Left lung (tissue), 10 donors: Measurements from ENCODE around the gene RPL11. TPM values are rescaled to one million over a fixed set of nuclear protein-coding genes. Genes with fewer than 3 reads are reported as not detected.

ENCODE experiments used
- ATAC-seq: fragments of 200-7000 bp; cut with Tn5 transposase; one replicate; pipeline ENCODE4 v1.9.1; 2020; ENCODE audit warnings: moderate library complexity
- DNase-seq, 4 donors: peaks; one replicate each; pipeline ENCODE4 v3.0.0-alpha.2; 2013 to 2020
- H3K27ac ChIP-seq, 2 donors: fragments of 200-600 bp; sonication (generic) in 1 of 2; one replicate each; pipeline versions ENCODE4 v1.5.0 to v1.8.0; 2020 to 2021
- H3K27me3 ChIP-seq, 2 donors: fragments of 200-600 bp; sonication (generic) in 1 of 2; one replicate each; pipeline versions ENCODE4 v1.5.0 to v1.8.0; 2020 to 2021
- H3K36me3 ChIP-seq, 2 donors: fragments of 200-600 bp; sonication (generic) in 1 of 2; one replicate each; pipeline versions ENCODE4 v1.5.0 to v1.8.0; 2020 to 2021
- H3K4me1 ChIP-seq, 2 donors: fragments of 200-600 bp; one replicate each; pipeline ENCODE4 v1.8.0; 2021
- H3K4me3 ChIP-seq, 2 donors: fragments of 200-600 bp; sonication (generic) in 1 of 2; one replicate each; pipeline versions ENCODE4 v1.5.0 to v1.8.0; 2020 to 2021; ENCODE audit warnings: mild to moderate bottlenecking in 1 of 2
- H3K9me3 ChIP-seq, 2 donors: fragments of 200-600 bp; sonication (generic) in 1 of 2; one replicate each; pipeline versions ENCODE4 v1.5.0 to v1.8.0; 2020 to 2021
- intact Hi-C, 2 donors: fragments of 100-400 bp; cut with DNase I; formaldehyde crosslinking; loops; one replicate each; pipeline versions ENCODE4 v1.11.2 to v1.14.2; 2022
- polyA plus RNA-seq, 6 donors: library from polyadenylated mRNA; unstranded; fragments of 120-200 nt; gene quantifications; one replicate each; pipeline ENCODE4 v1.2.1, GENCODE V29; 2013; ENCODE audit not compliant: insufficient read length in 6 of 6
- total RNA-seq, 2 donors: library from RNA; stranded (reverse); fragmentation: NEBNext Ultra II Directional; extraction: Animal tissue kit (Norgen Biotek cat#: 25700); gene quantifications; one replicate each; pipeline ENCODE4 v1.2.1, GENCODE V29; 2021
- TF ChIP-seq, protein P1 (sequence below), 2 donors: fragments of 200-600 bp; sonication (generic) in 1 of 2; IDR thresholded peaks; one replicate each; pipeline versions ENCODE4 v1.5.0 to v1.8.0; 2021; ENCODE audit warnings: antibody characterized with exemption in 2 of 2
- donor health status: DM: no; HTN: yes; CAD: no.
- donor health status: DM: no; HTN: no; CAD: no.

The RPL11 gene
- total and polyA plus RNA-seq, 8 donors = 761 to 3,171 (median 2,797) TPM

DNA sequence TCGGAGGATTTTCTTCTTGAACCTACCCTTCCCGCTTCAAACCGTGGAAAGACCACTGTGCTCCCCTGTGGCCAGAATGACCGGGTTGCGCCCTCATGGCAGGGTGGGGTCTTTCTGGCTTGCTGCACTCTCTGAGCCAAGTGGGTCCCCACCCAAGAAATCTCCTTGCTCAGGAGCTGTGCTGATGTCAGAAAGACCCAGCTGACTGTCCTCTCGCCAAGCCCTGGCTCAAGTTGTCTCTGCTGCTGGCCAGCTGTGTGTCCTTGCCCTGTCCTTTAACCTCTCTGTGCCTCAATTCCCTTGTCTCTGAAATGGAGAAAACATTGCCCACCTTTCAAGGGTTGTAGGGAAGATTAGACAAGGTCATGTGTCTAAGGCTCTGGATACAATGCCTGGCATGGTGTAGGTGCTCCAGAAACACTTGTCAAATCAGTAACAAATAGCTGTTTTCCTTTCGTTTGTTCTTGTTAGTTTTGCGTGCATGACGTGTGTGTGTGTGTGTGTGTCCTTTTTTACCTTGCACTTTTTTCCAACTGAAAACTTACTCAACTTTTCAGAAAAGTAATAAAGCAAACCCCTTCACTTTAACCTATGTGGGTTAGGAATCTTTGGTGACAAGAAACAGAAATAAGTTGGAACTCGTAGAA lies 41.1 kb upstream of the RPL11 start:
- ATAC-seq (no peak), DNase-seq (no peak)
- Histone ChIP-seq H3K4me1 (no peaks in the 10 kb centered on the region), H3K36me3 (no peaks in the 10 kb centered on the region), H3K27ac (no peak overlapping the region), H3K4me3 (no peak overlapping the region), H3K27me3 (no peaks in the 10 kb centered on the region), H3K9me3 (no peaks in the 10 kb centered on the region)
- intact Hi-C loops = no loop called here
- TF ChIP-seq, protein P1, sequence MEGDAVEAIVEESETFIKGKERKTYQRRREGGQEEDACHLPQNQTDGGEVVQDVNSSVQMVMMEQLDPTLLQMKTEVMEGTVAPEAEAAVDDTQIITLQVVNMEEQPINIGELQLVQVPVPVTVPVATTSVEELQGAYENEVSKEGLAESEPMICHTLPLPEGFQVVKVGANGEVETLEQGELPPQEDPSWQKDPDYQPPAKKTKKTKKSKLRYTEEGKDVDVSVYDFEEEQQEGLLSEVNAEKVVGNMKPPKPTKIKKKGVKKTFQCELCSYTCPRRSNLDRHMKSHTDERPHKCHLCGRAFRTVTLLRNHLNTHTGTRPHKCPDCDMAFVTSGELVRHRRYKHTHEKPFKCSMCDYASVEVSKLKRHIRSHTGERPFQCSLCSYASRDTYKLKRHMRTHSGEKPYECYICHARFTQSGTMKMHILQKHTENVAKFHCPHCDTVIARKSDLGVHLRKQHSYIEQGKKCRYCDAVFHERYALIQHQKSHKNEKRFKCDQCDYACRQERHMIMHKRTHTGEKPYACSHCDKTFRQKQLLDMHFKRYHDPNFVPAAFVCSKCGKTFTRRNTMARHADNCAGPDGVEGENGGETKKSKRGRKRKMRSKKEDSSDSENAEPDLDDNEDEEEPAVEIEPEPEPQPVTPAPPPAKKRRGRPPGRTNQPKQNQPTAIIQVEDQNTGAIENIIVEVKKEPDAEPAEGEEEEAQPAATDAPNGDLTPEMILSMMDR (IDR thresholded peaks at IDR 0.05) = no peak

DNA sequence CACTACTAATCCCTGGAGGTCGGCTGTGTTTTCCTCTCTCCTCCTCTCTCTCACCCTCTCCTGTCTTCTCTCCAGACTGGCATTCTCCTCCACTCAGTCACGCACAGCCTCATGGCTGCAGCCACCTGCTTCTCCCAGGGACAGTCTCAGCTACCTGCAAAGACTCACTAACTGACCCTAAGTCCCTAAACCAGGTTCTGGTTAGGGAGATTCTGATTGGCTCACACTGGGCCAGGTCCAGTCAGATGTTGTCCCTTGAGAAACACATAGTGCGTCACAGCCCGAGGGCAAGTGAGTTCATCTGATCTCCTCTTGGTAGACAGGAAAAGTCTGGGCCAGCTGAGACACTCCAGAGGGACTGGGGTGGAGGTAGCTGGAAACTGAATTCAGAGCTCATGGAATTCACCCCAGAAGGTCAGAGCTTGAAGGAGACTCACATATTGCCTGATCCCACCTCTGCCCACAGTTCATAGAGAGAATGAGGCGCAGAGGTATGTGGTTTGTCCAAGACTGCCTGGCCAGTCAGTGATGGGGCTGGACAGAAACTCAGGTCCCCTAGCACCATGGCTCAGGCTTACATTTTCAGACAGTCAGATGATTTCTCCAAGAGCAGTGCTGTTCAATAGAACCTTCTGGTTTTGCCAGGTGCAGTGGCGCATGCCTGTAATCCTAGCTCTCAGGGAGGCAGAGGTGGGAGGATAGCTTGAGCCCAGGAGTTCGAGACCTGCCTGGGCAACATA lies 40.4 kb upstream of the RPL11 start:
- TF ChIP-seq, protein P1 (IDR thresholded peaks at IDR 0.05) = no peak
- intact Hi-C loops = no loop called here
- H3K4me3 ChIP-seq = no peak overlapping the region
- H3K9me3 ChIP-seq = no peaks in the 10 kb centered on the region
- H3K36me3 ChIP-seq = no peaks in the 10 kb centered on the region
- H3K4me1 ChIP-seq = no peaks in the 10 kb centered on the region
- DNase-seq (no peak), ATAC-seq (peak; percentile 77)
- no peaks in the 10 kb centered on the region for H3K27me3 ChIP-seq
- H3K27ac ChIP-seq = no peak overlapping the region

DNA sequence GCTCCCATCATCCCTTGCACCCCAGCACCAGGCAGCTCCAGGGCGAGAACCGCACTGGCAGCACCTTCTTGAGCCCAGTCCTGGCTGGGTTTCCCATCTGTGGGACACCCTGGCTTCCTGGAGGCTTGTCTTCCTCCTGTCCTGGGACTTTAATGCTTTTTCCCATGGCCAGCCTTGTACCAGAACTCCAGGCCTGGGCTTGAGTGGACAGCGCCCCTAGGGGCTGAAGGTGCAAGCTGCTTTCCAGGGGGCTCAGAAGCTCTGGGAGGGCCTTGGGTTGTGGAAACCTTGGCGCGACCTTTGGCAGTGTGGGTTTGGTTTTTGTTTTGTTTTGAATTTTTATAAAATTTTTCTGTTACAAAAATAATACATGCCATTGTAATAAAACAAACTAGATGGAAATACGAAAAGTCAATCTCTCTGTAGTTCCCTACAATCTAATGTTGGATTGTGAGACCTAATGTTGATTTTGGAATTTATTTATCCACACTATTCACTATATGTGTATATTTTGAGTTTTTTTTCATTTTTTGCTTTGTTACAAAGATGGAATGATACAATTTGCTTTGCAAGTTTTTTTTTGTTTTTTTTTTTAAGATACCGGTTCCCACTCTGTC lies 33.8 kb upstream of the RPL11 start:
- TF ChIP-seq, protein P1 (IDR thresholded peaks at IDR 0.05) = peak; percentile 67 to 75
- H3K27me3 ChIP-seq = no peaks in the 10 kb centered on the region
- ATAC-seq (peak; percentile 79), DNase-seq (peak in 2 of 4 donors; percentile 43 to 45)
- H3K9me3 ChIP-seq = no peaks in the 10 kb centered on the region
- H3K4me1 ChIP-seq = no peaks in the 10 kb centered on the region
- intact Hi-C loops = no loop called here
- no peaks in the 10 kb centered on the region for H3K36me3 ChIP-seq
- H3K4me3 ChIP-seq = no peak overlapping the region
- no peak overlapping the region for H3K27ac ChIP-seq

DNA sequence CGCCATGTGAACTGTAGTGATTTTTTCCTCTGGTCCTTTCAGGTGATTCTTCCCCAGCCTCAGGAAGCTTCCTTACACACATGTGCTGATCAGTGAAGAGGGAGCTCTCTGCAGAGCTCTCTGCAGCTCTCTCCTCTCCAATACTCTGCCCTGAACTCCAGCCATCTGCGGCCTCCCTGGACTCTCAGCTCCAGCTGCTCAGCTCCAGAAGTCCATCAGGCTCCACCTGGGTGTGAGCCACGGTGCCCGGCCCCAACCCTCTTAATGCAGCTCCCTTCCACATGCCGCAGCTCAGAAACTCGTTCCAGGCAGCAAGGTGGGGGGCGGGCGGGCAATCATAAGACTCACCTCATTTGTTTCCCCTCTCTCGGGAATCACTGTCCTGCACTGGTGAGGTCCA lies 30.9 kb upstream of the RPL11 start:
- Histone ChIP-seq H3K27ac (no peak overlapping the region), H3K4me3 (no peak overlapping the region), H3K36me3 (no peaks in the 10 kb centered on the region), H3K9me3 (no peaks in the 10 kb centered on the region), H3K27me3 (no peaks in the 10 kb centered on the region), H3K4me1 (no peaks in the 10 kb centered on the region)
- TF ChIP-seq, protein P1 (IDR thresholded peaks at IDR 0.05) = no peak
- DNase-seq (no peak), ATAC-seq (no peak)
- intact Hi-C loops = no loop called here

DNA sequence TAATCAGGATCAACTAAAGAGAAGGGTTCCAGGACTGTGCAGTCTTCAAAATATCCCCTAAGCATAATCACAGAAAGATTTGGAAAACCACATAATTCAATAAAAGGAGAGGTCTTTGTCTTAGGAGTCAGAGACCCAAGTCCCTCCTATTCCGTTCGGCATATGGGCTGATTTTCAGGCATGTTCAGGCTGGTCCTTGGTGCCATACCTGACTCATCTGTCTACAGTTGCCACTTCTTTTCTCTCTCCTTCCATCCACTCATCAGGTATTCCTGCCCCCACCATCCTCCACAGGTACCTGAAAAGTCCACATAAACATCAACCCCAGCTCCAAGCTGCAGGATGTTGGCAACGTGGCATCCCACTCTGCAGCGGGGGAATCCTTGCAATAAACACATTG lies 29.7 kb upstream of the RPL11 start:
- H3K9me3 ChIP-seq = no peaks in the 10 kb centered on the region
- no peak for DNase-seq
- intact Hi-C loops = no loop called here
- no peak for ATAC-seq
- no peak overlapping the region for H3K27ac ChIP-seq
- H3K4me1 ChIP-seq = no peaks in the 10 kb centered on the region
- no peaks in the 10 kb centered on the region for H3K36me3 ChIP-seq
- no peak overlapping the region for H3K4me3 ChIP-seq
- TF ChIP-seq, protein P1 (IDR thresholded peaks at IDR 0.05) = no peak
- H3K27me3 ChIP-seq = no peaks in the 10 kb centered on the region
